Activated CD4-positive, alpha-beta memory T cell treated with anti-CD3 and anti-CD28 coated beads, Interleukin-2, amount 10 ng/mL, durations not matched to agents 7 days and 5 days (primary cell): ENCODE measurements around the gene RAP1GAP. TPM values are rescaled to one million over a fixed set of nuclear protein-coding genes. Genes with fewer than 3 reads are reported as not detected.
"Not testable (repeated sequence)": the region's sequence is repeated elsewhere in the genome, so short reads cannot be mapped to it uniquely, and the experiment has no call there.

Source experiments
- CTCF ChIA-PET: fragments of 350-600 bp; sonication (Branson Sonifier 250); formaldehyde crosslinking; loops from one replicate; lab custom pipeline; 2021; ENCODE audit warnings: antibody characterized with exemption, inconsistent platforms; lab: Charles Lee
- POLR2A ChIA-PET: fragments of 350-600 bp; sonication (Branson Sonifier 250); formaldehyde crosslinking; loops from one replicate; lab custom pipeline; 2021; ENCODE audit warnings: antibody characterized with exemption; lab: Charles Lee
- DNase-seq: peaks from one replicate; pipeline ENCODE4 v3.0.0-alpha.2; 2020
- H3K27ac Mint-ChIP-seq: one replicate; pipeline ENCODE4 v1.8.0; 2021; ENCODE audit warnings: mild to moderate bottlenecking, mixed read lengths
- H3K27me3 Mint-ChIP-seq: one replicate; pipeline ENCODE4 v1.8.0; 2021; ENCODE audit warnings: mixed read lengths
- H3K36me3 Mint-ChIP-seq: one replicate; pipeline ENCODE4 v1.8.0; 2021; ENCODE audit warnings: low read depth, mixed read lengths
- H3K4me1 Mint-ChIP-seq: one replicate; pipeline ENCODE4 v1.8.0; 2021; ENCODE audit warnings: mixed read lengths
- H3K4me3 Mint-ChIP-seq: one replicate; pipeline ENCODE4 v1.8.0; 2021; ENCODE audit warnings: mild to moderate bottlenecking, mixed read lengths
- H3K9me3 Mint-ChIP-seq: one replicate; pipeline ENCODE4 v1.8.0; 2021; ENCODE audit warnings: mixed read lengths
- total RNA-seq, 2 experiments: library from RNA; stranded (reverse); gene quantifications; one replicate each; pipeline ENCODE4 v1.2.3, GENCODE V29; 2021

Gene RAP1GAP
- total RNA-seq, 2 experiments from 2014 or later, result 0.15 TPM; not detected in 1

DNA sequence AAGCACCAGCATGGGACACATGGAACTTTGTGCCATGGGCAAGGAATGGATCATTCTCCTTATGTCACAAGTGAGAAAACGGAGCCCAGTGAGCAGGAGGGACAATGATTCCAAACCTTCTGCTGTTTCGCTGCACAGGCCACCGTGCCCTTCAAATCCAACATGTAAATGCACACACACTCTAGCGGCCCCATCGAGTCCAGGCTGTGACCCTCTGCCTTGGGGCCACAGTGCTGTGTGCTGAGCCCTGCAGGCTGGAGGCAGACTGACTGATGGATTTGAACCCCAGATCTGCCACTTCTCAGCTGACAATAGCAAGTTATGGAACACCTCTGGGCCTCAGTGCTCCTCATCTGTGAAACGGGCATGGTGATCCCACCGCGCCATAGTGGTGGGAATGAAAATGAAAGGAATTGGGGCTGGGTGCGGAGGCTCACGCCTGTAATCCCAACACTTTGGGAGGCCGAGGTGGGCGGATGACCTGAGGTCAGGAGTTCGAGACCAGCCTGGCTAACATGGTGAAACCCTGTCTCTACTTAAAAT, 96.4 kb downstream of the RAP1GAP start:
- H3K9me3 Mint-ChIP-seq, result no peaks in the 10 kb centered on the region
- no peaks in the 10 kb centered on the region for H3K4me1 Mint-ChIP-seq
- DNase-seq, result no peak
- CTCF ChIA-PET, result no interaction called here
- no peak overlapping the region for H3K27ac Mint-ChIP-seq
- POLR2A ChIA-PET, result no interaction called here
- H3K36me3 Mint-ChIP-seq, result no peaks in the 10 kb centered on the region
- peaks cover 6% of the 10 kb centered on the region for H3K27me3 Mint-ChIP-seq
- H3K4me3 Mint-ChIP-seq, result no peak overlapping the region

GRCh38 chr1:21572221-21572620, 96.9 kb downstream of the RAP1GAP start:
- no peak for DNase-seq
- ChIA-PET CTCF (interaction anchor here (0.6 kb wide), 1 partner anchor 91 kb away, joined by 3 read pairs; no protein-coding TSS in a partner anchor), POLR2A (interaction anchor here (0.6 kb wide), 1 partner anchor 186 kb away, joined by 3 read pairs; no protein-coding TSS in a partner anchor)
- no peaks in the 10 kb centered on the region for H3K9me3 Mint-ChIP-seq
- H3K4me1 Mint-ChIP-seq, result no peaks in the 10 kb centered on the region
- H3K4me3 Mint-ChIP-seq, result no peak overlapping the region
- H3K27ac Mint-ChIP-seq, result no peak overlapping the region
- peaks cover 6% of the 10 kb centered on the region for H3K27me3 Mint-ChIP-seq
- H3K36me3 Mint-ChIP-seq, result no peaks in the 10 kb centered on the region

- Mint-ChIP-seq H3K27me3 (peaks cover 6% of the 10 kb centered on the region), H3K36me3 (no peaks in the 10 kb centered on the region)
These were observed 98.3 kb downstream of the RAP1GAP start for GRCh38 chr1:21570885-21571284.

DNA sequence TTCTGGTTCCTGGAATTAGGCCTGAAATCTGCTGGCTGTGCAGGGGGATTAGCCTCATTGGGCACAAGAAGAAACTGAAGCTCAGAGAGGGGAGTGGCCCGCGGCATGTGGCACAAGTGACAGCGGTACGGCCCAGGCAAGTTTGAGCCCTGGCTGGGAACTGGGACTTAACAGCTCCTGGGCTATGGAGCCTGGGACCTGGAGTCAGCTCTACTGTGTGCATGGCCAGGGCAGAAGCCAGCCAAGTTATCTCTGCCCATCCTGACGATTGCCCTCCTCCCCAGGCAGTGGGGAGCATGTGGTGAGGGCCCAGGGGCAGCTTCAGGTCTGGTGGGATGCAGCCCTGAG, 98.7 kb downstream of the RAP1GAP start:
- H3K36me3 Mint-ChIP-seq, result no peaks in the 10 kb centered on the region
- POLR2A ChIA-PET, result no interaction called here

More at GRCh38 chr1:21570885-21571284, 98.3 kb downstream of the RAP1GAP start:
- DNase-seq, result no peak
- Mint-ChIP-seq H3K9me3 (no peaks in the 10 kb centered on the region), H3K4me1 (no peaks in the 10 kb centered on the region), H3K4me3 (no peak overlapping the region), H3K27ac (no peak overlapping the region)
- ChIA-PET POLR2A (no interaction called here), CTCF (no interaction called here)

DNA sequence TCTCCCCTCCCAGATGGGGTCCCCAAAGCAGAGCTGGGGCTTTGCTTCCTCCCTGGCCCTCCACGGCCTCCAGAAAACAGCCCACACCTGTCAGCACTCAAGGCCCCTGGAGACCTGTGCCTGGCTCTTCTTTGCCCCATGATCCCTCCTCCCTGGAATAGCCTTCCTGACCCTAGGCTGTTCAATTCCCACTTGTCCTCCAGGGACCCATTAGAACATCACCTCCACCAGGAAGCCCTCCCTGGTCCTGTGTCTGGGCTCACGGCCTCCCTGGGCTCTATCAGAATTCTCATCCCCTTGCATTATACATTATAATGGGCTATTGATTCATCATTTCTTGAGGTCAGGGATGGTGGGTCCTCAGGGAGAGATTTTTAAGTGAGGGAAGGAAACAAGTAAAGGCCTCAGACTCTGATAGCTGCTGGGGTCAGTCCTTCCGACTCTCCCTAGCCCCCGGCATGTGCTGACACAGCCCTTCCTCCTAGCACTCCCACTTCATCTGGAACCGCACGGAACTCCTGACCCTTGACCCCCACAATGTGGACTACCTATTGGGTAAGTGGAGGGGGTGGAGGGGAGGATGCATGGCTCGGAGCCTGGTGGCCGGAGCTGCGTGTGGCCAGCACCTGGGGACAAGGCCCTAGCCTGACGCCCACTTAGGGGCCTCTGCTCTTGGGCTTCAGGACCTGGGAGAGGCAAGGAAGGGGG, 99.2 kb downstream of the RAP1GAP start:
- no peak overlapping the region for H3K27ac Mint-ChIP-seq
- H3K4me1 Mint-ChIP-seq, result no peaks in the 10 kb centered on the region
- no peaks in the 10 kb centered on the region for H3K9me3 Mint-ChIP-seq
- POLR2A ChIA-PET, result no interaction called here
- H3K27me3 Mint-ChIP-seq, result peaks cover 4% of the 10 kb centered on the region
- no peak for DNase-seq
- no peaks in the 10 kb centered on the region for H3K36me3 Mint-ChIP-seq
- CTCF ChIA-PET, result no interaction called here
- H3K4me3 Mint-ChIP-seq, result no peak overlapping the region

More for the DNA sequence above, 98.7 kb downstream of the RAP1GAP start:
- CTCF ChIA-PET, result no interaction called here
- Mint-ChIP-seq H3K4me3 (no peak overlapping the region), H3K27me3 (peaks cover 6% of the 10 kb centered on the region), H3K9me3 (no peaks in the 10 kb centered on the region), H3K27ac (no peak overlapping the region), H3K4me1 (no peaks in the 10 kb centered on the region)
- no peak for DNase-seq

GRCh38 chr1:21568809-21569385, 100.3 kb downstream of the RAP1GAP start:
- ChIA-PET POLR2A (no interaction called here), CTCF (no interaction called here)
- H3K27ac Mint-ChIP-seq, result no peak overlapping the region
- no peak overlapping the region for H3K4me3 Mint-ChIP-seq
- no peaks in the 10 kb centered on the region for H3K4me1 Mint-ChIP-seq
- DNase-seq, result no peak
- no peaks in the 10 kb centered on the region for H3K27me3 Mint-ChIP-seq
- H3K36me3 Mint-ChIP-seq, result no peaks in the 10 kb centered on the region
- H3K9me3 Mint-ChIP-seq, result no peaks in the 10 kb centered on the region

DNA sequence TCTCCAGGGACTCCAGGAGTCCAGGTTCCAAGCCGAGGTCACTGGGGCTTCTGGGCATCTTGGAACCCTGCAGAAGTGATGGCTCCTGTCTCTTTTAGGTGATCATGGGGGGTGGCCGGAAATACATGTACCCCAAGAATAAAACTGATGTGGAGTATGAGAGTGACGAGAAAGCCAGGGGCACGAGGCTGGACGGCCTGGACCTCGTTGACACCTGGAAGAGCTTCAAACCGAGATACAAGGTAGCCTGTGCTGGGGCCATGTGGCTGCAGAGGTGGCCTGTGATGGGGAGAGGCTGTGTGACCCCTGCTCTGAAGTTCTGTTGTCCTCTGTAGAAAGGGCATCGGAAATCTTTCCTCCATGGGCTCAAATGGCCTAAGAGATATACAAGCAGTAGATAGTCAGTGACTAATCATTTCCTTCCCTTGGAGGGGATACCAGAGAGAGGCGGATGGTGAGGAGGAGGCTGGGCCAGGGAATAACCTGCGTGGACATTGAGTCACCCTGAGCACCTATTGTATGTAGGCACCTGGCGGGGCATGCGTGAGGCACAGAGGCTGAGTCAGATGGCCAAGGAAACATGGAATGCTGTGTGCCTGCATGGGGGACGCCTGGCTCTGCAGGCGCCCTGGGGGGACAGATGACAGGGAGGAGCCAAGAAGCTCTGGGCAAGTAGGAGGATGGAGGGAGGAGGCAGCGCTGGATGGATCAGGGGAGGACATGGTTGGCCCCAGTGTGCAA, 101.0 kb downstream of the RAP1GAP start:
- no peaks in the 10 kb centered on the region for H3K4me1 Mint-ChIP-seq
- CTCF ChIA-PET, result no interaction called here
- no peak for DNase-seq

DNA sequence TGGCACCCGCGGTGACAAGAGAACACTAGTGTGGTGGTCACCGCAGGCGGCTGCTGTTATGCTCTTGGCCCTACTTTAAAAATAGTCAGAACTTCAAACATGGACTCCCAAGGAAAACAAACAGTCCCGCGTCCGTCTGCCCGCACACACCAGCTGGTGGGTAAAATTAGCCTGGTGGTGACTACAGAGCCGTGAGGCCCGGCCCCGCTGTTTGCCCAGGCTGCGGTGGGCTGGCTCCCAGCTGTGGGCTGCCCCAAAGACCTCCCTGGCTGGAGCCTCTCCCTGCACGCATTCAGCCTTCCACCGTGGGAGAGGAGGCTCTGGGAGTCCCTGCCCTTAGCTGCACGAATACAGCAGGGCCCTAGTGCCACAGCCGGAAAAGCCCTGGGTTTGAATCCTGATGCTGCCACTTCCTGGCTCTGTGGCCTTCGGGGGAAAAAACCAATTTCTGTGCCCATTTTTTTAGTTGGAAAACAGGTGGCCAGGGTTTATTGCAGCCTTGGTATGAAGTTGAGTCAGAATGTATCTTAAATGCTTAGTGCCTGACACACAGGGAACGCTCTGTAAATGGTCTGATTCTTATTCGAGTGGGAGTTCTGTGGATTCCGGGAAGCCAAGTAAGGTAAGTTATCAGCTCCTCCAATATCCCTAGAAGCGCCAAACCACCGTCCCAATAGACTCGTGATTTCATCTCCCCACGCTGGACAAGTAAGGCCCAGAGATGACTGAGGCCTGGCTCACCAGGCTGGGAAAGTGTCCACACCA, 101.7 kb downstream of the RAP1GAP start:
- no peak overlapping the region for H3K27ac Mint-ChIP-seq
- H3K27me3 Mint-ChIP-seq, result no peaks in the 10 kb centered on the region
- no peaks in the 10 kb centered on the region for H3K9me3 Mint-ChIP-seq
- H3K4me1 Mint-ChIP-seq, result no peaks in the 10 kb centered on the region
- no peaks in the 10 kb centered on the region for H3K36me3 Mint-ChIP-seq
- no peak overlapping the region for H3K4me3 Mint-ChIP-seq
- ChIA-PET CTCF (no interaction called here), POLR2A (no interaction called here)
- DNase-seq, result no peak

More for the DNA sequence above, 101.0 kb downstream of the RAP1GAP start:
- H3K27me3 Mint-ChIP-seq, result no peaks in the 10 kb centered on the region
- POLR2A ChIA-PET, result no interaction called here
- no peak overlapping the region for H3K27ac Mint-ChIP-seq
- no peaks in the 10 kb centered on the region for H3K9me3 Mint-ChIP-seq
- H3K36me3 Mint-ChIP-seq, result no peaks in the 10 kb centered on the region
- no peak overlapping the region for H3K4me3 Mint-ChIP-seq

DNA sequence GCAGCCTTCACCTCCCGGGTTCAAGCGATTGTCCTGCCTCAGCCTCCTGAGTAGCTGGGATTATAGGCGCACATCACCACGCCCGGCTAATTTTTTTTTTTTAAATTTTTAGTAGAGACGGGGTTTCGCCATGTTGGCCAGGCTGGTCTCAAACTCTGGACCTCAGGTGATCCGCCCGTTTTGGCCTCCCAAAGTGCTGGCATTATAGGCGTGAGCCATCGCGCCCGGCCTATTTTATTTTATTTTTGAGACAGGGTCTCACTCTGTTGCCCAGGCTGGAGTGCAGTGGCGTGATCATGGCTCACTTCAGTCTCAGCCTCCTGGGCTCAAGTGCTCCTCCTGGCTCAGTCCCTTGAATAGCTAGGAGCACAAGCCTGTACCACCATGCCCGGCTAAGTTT, 102.8 kb downstream of the RAP1GAP start:
- H3K36me3 Mint-ChIP-seq, H3K4me1 Mint-ChIP-seq, H3K27ac Mint-ChIP-seq, H3K4me3 Mint-ChIP-seq, POLR2A ChIA-PET, H3K27me3 Mint-ChIP-seq, CTCF ChIA-PET, DNase-seq, H3K9me3 Mint-ChIP-seq: not testable (repeated sequence)

GRCh38 chr1:21565285-21565684, 103.9 kb downstream of the RAP1GAP start:
- no peaks in the 10 kb centered on the region for H3K27me3 Mint-ChIP-seq
- no peaks in the 10 kb centered on the region for H3K9me3 Mint-ChIP-seq
- POLR2A ChIA-PET, result no interaction called here
- DNase-seq, result no peak
- no peaks in the 10 kb centered on the region for H3K4me1 Mint-ChIP-seq
- no peak overlapping the region for H3K27ac Mint-ChIP-seq
- CTCF ChIA-PET, result no interaction called here
- no peak overlapping the region for H3K4me3 Mint-ChIP-seq
- H3K36me3 Mint-ChIP-seq, result no peaks in the 10 kb centered on the region

DNA sequence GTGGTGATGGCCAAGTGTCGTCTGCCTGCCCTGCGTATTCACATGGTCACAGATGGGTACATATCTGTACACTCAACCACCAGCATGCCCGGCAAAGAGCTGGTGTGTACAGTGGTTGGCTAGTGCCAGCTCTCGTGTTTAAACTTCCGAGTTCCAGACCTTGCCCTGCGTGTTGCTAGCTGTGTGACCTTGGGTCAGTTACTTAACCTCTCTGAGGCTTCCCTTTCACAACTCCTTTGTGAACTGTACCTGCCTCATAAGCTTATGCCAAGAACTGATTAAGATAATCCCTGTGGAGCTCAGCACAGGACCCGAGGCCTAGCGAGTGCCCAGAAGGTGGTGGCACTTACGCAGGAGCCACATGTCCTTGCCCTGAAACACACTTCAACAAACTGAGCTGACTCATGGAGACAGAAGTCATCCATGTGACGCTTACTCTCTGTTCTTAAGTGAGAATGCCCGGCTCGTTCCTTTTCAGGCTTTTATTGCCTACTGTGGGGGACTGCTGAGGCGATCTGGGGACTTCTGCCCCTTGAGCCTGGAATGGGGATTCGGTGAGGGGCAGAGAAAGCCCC, 104.5 kb downstream of the RAP1GAP start:
- H3K4me3 Mint-ChIP-seq, result no peak overlapping the region
- H3K27ac Mint-ChIP-seq, result no peak overlapping the region
- ChIA-PET CTCF (no interaction called here), POLR2A (no interaction called here)
- H3K27me3 Mint-ChIP-seq, result no peaks in the 10 kb centered on the region
- H3K9me3 Mint-ChIP-seq, result no peaks in the 10 kb centered on the region
- DNase-seq, result no peak
- H3K36me3 Mint-ChIP-seq, result no peaks in the 10 kb centered on the region
- no peaks in the 10 kb centered on the region for H3K4me1 Mint-ChIP-seq

- Mint-ChIP-seq H3K4me1 (no peaks in the 10 kb centered on the region), H3K36me3 (no peaks in the 10 kb centered on the region), H3K9me3 (no peaks in the 10 kb centered on the region), H3K27me3 (no peaks in the 10 kb centered on the region), H3K4me3 (no peak overlapping the region), H3K27ac (no peak overlapping the region)
- POLR2A ChIA-PET, result no interaction called here
- DNase-seq, result no peak
- CTCF ChIA-PET, result no interaction called here
These were observed 105.2 kb downstream of the RAP1GAP start for GRCh38 chr1:21563971-21564370.
